NCI-H526 (cell line): Measurements from ENCODE around the gene CDC20B.
A peak's percentile ranks its signal among the peaks of the same experiment; 100 is the strongest.

Source experiments
- DNase-seq, 2 experiments: peaks; one replicate each; lab custom pipeline; 2025; lab: John Stamatoyannopoulos, UW

CDC20B gene

DNA sequence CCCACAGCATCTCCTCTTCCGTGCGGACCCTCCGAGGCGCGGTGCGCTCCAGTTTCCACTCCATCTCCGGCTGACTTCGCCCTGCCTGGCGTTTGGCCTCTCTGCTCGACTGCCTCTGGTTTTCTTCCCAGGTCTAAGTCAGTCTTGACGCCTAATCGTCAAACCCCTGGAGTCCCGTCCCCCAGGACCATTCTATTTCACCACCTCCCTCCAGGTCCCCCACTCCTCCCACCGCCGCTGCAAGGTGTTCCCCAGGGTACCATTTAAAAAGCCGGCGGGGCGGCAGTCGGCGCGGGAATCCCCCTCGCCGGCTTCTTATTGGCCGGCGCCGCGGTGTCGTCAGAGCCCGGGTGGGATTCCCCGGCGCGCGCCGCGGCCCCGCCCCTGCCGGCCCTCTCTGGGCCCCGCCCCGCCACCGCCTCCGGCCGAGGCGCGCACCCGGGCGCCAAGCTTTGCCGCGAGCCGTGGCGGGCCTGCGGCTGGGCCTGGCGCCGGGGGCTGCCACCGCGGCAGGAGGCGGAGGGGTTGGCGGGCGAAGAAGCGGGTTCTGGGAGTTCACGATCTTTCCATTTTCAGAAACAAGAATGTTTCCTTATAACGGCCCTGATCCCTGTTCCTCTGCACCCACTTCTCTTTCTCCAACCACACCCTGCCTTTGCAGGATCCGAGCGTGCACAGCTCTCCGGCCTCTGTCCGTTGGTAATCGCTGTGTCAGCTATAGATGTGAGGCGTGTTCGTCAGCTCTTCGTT is at the start of gene CDC20B:
Gene CDC20B (minus strand): TSS at position 241 of the 750 bp plus-strand sequence. CDS start 177 bp downstream, at position 64.
- DNase-seq = peak in 1 of 2 experiments; percentile 71

DNA sequence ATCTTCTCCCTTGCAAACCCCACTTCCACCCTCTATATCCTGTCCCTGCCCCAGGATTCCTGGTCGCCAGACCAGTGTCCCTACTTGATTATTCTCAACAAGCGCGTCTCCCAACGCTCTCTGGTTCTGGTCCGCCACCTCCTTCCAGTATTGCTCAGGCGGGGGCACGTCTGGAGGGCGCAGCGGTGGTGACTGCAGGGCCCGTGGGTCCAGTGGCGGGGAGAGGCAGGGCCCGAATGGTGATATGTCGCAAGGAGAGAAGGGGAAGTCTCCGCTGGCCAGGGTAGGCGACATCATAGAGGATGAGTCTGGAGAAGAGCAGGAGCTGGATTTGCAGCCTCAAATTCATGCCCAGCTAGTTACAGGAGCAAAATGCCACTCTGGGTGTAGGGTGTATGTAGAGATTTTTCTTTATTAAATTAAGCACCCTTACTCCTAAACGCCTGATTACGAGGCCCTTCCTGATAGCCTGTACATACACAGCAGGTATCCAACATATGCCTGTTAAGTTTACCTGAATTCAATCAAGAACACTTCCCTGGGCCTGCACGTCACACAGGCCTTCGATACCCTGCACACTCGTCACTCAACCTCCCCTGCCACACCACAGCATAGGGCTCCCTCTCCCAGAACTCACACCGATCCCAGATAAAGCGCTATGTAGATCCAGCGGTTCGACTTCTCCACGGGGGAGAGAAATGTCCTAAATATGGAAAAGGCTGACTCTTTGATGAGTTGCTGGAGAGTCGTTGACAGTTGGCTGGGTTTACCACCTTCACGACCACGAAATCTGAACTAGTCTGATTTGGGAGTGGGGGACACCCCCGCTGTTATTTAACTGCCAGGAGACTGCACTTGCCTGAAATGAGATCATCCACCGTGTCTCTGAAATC is 49.4 kb upstream of the CDC20B start:
- DNase-seq = no peak

DNA sequence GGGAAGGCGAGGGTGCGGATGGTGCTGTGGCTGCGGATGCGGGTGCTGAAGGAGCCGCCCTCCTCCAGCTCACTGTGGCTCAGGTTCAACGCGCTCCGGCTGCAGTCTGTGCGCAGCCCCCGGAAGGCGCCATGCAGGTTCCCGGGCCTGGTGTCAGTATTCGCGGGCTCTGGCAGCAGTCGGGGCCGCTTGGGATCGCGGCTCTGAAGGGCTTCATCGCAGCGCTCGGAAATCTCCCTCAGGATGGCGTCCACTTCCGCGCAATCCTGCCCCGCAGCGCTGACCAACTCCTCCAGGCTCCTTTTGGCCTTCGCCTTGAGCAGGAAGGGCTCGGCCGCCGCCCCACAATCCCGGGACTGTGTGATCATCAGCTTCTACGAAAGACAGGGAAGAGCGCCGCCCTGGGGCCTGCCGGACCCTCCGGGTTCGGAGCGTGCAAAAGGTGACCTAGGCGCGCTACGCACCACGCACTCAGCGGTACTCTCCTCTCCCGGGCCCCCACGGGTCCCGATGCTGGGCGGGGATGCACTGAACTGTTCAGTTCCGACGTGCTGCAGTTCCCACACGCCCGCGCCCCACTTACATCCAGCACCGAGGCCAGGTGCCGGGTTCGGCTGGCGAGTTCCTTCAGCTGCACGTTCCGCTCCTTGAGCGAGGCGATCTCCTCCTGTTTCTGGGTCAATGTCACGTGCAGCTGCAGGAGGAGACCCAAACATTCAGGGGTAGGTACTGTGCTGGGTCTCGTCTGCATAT is 47.6 kb upstream of the CDC20B start:
- no peak for DNase-seq

DNA sequence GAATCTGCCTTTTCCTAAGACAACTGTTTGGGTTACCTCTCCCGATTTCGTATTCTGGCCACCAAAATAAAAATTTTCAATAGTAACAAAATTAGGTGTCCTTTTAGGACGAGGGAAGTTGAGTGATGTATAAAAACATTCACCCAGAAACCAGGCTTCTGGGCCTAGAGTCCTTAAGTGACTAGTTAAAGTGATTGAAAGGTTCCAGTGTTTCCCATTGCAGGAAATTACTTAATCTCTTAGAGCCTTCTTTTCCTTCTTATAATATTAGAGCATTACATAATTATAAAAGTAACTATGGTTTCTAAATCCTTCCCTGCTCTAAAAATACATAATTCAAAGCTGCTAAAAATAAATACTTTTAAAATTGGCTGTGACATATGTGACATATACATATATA is 46.8 kb upstream of the CDC20B start:
- no peak for DNase-seq

DNA sequence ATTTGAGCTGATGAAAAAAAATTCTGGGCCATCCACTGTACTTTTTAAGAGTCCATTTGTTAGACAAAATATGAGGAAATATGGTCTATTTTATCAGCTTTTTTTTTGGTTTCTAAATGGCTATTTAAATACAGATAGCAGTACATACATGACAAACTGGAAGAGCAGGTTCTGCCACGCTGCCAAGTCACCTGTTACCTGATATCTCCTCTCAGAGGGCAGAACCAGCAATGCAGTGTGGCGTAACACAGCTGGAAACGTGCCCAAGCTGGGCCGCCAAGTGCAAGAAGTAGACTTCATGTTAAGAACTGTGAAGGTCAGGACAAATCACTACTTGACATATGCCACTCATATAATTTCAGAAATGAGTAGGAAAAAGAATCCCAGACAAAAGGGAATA is 46.0 kb upstream of the CDC20B start:
- peak; percentile 70 to 86 for DNase-seq

- DNase-seq = peak in 1 of 2 experiments; percentile 11
Observed at GRCh38 chr5:55211184-55211874, 38.4 kb upstream of the CDC20B start.

- no peak for DNase-seq
Observed at GRCh38 chr5:55205001-55205400, 32.0 kb upstream of the CDC20B start.

GRCh38 chr5:55191165-55191564 is 18.2 kb upstream of the CDC20B start:
- DNase-seq = no peak

GRCh38 chr5:55188656-55189540 is 15.9 kb upstream of the CDC20B start:
- peak; percentile 9 to 31 for DNase-seq

- peak in 1 of 2 experiments; percentile 47 for DNase-seq
Observed at GRCh38 chr5:55187370-55187769, 14.4 kb upstream of the CDC20B start.

- no peak for DNase-seq
Observed at GRCh38 chr5:55180016-55180415, 7.0 kb upstream of the CDC20B start.

DNA sequence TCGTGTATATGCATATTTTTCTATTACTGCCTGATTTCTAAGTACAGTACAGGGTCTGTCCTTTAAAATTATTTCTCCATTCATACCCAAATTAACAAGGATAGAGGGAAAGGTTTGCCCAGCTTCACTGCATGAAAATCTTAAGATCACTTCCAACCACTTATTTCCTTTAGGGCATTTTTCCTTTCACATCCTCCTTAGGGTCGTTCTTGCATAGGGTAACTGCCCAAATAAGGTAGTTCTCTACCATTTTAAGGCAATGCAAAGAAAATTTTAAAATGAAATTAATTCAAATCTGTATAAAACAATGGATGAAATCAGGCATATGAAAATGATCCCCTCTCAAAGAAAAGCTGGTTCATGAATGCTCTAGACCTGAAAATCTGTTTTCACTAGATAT is 4.1 kb upstream of the CDC20B start:
- no peak for DNase-seq

DNA sequence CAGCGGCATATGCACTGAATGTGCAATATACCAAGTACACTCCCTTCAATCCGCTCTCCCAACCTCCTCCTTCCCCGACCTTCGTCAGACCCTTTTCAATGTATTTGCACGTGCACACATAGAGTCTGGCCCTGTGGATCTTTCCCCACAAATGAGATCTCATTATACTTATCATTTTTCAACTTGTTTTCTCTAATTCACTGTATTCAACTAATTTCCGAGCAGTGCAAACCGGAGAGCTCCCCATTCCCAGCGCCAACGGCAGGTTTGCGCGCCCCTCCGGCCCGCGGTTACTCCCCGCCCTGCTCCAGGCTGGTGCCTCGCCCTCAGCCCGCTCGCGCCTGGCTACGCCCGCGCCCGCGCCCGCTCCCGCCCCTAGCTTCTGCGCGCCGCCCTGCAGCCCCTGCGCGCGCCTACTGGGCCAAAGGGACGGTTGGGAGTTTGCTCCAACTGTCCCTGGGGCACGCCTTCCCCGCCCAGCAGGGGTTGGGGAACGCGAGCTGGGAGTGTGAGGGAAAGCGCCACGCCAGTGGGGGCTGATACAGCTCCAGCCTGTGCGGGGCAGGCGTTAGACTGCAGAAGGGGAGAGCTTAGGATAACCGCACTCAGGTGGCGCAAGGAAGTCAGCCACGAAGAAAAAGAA is 3.3 kb upstream of the CDC20B start:
- DNase-seq = peak in 1 of 2 experiments; percentile 76

DNA sequence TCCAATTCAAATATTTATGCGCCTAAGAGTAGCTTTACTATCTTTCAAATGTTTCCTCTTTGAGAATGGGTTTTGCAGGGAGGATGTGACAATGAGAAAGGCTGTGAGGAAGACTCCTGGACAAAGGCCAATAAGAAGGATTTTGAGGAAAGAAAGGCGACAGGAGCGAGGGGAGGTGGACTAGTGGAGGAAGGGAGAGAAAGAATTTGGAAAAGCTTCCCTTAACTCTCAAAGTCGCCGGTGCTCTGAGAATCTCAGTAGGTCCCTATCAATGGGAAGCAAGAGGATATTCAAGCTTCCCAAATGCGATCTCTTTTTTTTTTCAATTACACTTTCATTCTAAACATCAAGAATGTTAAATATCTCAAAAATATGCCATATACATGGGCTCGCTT is 2.8 kb upstream of the CDC20B start:
- DNase-seq = no peak

- DNase-seq = no peak
Observed at GRCh38 chr5:55173687-55174230, 782 bp upstream of the CDC20B start.

- DNase-seq = peak; percentile 78
Observed at GRCh38 chr5:55172051-55172899, 702 bp downstream of the CDC20B start.

- DNase-seq = no peak
Observed at GRCh38 chr5:55171471-55171870, 1.5 kb downstream of the CDC20B start.

GRCh38 chr5:55162666-55163065 is 10.3 kb downstream of the CDC20B start:
- no peak for DNase-seq
